GM19463 (cell line): ENCODE results near the gene ITPR2.
"Not testable (repeated sequence)": the region's sequence is repeated elsewhere in the genome, so short reads cannot be mapped to it uniquely, and the experiment has no call there.

ENCODE experiments used
- ATAC-seq: cut with Tn5 transposase; IDR thresholded peaks from one replicate; pipeline ENCODE4 v1.9.1; 2021; ENCODE audit warnings: mild to moderate bottlenecking, moderate library complexity; ENCODE audit not compliant: unreplicated experiment

ITPR2 gene

DNA sequence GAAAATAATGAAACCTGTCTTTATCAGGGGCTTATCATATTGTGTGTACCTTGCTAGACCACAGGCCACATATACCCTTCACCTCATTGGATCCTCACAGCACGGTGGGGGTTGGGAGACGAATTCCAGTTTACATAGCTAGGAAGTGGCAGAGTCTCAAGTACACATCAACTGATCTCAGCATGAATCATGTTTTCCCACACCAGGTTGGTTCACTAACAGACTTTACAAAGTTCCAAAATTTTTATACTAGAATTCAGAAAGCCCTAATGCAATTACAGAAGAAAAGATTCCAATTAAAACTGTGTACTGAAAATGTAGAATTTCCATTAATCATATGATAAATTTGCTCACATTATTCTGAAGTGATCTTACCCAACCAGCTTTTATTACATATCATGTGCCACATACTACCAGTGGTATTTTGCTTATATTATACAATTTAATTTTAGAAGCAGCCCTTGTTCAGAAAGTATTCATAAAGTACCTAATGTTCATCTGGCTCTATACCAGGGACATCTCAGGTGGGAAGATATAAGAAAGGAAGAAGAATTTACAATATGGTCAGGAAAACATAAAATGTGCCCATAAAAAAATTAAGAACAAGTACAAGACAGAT lies 196.2 kb downstream of the ITPR2 start:
- ATAC-seq: no peak

DNA sequence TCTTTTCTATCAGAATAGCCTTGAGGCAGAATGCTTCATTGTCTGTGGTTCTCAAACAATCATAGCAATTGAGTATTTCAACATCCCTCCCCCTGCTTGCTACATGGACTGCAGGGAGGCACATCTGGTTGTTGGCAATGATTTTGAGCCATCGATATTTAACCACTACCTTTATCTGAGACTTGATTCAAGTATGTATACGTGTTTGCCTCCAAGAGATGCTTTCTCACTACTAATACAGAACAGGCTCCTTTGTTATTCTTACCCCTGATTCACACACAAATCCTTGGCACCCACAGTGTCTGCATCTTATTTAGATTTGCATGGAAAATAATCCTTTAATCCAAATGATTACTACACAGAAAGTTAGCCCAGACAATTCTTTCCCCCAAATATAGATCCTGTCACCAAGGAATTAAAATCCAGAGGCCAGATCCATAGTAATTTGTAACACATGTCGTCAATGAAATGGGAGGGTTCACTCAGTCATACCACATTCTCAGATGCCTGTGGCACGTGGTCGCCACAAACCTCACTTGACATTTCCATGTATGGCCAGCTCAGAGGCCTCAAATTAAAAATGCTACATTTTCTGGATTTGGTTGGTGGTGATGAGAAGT lies 199.3 kb downstream of the ITPR2 start:
- no peak for ATAC-seq

DNA sequence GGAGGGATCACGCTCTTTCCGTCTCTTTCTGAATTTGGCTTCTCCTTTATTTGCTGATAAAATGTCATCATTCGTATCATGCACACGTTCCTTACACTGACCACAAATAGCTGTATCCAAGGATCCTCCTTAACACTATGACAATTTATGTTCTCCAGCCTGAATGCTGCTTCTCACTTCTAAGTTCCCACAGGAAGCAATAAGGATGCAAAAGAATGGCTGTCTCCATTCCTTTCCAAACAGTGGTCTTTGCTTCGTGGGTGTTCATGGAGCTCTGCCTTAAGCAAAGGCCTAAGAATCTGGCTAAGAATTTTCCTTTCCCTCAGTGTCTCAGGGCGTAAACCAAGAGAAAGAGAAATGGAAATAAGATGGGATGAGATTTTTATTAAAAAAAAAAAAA lies 200.2 kb downstream of the ITPR2 start:
- ATAC-seq: no peak

DNA sequence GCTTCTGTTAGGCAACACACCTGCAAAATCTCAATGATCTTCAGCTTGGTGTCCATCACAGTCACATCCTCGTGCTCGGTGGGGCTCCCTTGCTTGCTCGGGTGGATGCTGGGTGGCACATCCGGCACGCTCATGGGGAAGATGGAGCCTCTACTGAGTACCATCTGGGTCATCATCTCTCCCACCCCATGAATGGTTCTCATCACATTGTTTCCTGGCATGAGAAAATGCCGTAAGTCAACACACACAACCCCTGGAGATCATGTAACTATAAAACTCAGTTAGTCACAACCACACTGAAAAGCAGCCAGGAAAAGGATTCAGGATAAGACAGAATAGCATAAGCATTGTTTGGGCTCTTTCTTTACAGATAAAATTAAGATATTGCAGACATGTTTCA lies 201.1 kb downstream of the ITPR2 start:
- ATAC-seq: no peak

DNA sequence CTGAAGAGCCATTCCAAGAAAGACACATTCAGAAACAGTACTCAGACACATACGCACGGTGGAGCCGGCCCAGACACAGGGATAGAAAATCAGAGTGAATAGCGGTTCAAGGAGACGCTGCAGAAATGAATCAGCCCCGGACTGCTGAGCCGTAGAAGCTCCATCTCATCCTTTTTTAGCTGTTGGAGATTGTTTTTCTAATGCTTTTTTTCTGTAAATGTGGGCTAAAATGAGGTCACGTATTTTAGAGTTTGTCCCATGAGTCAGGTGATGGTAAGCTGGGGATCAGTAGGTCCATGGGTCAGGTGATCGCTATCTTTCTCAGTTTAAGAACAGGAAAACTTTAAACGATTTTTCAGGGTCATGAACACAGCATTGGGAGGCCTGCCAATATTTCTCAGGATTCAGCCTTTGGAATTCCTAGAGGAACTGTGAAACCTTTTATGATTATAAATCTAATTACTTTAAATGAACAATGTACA lies 202.4 kb downstream of the ITPR2 start:
- no peak for ATAC-seq

DNA sequence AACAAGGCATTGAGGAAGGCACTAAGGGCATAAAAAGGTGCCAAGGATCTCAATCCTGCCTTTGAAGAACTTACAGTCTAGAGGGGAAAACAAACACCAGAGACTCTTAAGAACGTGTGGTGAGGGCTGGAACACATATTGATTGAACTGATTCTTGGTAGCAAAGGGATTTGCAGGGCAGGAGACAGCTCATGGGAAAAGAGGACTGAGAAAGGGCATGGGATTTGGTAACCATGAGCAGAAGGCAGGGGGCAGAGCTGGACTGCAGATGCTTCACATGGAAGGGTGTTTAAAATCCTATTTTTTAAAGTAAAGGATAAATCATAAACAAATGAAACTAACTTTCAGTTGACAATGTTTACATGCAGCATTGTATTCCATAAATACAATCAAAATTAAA lies 203.1 kb downstream of the ITPR2 start:
- no peak for ATAC-seq

DNA sequence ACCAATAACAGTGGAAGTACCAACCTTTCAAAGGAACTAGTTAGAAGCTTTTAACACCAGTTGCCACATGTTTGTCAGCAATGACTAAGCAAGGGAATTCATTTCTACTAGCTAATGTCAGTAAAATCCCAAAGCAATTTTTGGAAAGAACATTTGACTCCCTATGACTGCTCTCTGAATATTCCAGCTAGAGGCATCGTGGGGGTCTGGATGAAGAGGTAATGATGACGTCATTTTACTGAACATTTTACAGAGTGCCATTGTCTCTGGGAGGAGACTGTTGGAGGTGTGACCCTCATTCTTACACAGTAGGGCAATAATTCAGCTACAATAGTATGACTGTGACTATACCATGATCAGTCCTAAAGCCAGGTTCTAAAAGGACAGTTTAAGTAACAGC lies 204.8 kb downstream of the ITPR2 start:
- no peak for ATAC-seq

DNA sequence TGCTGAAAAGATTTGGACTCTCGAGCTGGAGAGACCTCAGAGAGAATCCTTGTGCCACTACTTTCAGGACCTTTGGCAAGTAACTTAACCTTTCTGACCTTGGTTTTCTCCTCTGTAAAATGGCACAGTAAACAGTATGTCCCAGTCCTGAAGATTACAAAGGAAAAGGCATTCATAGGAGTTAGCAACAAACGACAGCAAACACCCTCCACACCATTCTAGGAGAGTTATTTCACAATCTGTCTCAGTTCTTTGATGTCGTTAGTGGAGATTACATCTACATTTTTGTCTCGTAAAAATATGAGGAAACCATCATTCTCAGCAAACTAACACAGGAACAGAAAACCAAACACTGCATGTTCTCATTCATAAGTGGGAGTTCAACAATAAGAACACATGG lies 205.7 kb downstream of the ITPR2 start:
- no peak for ATAC-seq

DNA sequence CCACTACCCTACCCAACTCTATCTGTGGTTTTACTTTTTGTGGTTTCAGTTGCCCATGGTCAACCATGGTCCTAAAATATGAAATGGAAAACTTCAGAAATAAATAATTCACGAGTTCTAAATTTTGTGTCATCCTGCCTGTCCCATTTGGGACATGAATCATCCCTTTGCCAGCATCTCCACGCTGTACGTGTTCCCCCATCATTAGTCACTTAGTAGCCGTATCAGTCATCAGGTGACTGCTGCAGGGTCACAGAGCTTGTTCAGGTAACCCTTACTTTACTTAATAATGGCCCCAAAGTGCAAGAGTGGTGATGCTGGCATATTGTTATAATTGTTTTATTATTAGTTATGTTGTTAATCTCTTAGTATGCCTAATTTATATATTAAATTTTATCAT lies 209.9 kb downstream of the ITPR2 start:
- no peak for ATAC-seq

DNA sequence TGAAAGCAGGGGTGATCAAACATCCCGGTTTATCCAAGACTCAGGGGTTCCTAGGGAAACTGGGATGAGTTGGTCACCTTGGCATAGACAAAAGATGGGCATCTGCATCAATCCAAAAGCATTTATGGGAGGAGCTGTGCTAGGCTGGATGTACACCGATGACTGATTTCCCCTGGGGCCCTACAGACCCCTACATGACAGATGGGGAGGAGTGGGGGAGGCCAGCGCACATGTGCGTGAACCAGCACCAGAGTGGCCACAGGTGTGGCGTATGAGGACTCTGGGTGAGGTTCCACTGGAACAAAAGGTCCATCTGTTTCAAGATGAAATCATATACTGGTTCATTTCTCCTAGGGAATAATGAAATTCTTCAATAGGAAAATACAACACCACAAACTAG lies 210.4 kb downstream of the ITPR2 start:
- ATAC-seq: no peak

DNA sequence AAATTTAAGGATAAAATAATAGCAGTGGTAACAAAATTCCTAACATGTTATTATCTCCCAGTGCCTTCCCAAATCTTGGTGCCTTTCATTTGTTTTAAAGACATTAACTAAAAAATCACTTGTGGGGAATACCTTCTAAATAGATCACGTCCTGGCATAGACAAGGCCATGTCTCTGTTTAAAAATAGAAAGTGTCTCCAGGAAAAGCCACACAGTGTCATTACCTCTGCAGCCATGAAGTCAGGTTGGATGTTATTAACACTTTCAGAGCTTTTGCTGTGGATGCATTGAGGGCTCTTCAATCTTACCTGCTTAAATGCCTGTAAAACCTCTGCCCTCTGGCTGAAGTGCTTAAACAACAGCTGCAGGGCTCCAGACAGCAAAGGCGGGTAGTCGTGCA lies 211.1 kb downstream of the ITPR2 start:
- no peak for ATAC-seq

DNA sequence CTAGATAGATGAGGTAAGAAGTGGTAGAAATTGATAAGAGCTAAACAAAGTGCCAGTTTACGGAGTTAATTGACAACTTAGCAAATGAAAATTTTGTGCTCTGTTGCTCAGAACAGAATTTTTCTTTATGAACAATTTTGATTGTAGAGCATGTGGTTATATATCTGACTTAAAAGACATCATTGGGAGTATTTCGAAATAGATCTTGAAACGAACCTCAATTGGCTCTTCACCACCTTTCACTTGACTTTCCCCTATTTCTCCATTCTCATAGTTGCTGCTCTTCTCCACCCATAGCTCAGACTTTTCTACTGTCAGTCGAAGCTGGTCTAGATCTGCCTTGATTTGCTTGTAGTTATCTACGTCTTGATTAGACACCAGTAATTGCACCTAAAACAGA lies 212.1 kb downstream of the ITPR2 start:
- no peak for ATAC-seq

DNA sequence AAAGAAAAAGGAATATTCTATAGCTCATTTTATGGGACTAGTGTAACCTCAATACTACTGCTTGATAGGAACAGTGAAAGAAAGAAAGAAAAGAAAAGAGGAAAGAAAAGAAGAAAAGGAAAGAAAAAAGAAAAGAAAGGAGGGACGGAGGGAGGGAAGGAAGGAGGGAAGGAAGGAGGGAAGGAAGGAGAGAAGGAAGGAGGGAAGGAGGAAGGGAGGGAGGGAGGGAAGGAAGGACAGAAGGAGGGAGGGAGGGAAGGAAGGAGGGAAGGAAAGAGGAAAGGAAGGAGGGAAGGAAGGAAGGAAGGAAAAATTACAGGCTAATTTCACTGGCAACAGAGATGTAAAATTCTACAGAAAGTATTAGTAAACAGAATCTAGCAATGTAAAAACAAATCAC lies 215.5 kb downstream of the ITPR2 start:
- no peak for ATAC-seq

DNA sequence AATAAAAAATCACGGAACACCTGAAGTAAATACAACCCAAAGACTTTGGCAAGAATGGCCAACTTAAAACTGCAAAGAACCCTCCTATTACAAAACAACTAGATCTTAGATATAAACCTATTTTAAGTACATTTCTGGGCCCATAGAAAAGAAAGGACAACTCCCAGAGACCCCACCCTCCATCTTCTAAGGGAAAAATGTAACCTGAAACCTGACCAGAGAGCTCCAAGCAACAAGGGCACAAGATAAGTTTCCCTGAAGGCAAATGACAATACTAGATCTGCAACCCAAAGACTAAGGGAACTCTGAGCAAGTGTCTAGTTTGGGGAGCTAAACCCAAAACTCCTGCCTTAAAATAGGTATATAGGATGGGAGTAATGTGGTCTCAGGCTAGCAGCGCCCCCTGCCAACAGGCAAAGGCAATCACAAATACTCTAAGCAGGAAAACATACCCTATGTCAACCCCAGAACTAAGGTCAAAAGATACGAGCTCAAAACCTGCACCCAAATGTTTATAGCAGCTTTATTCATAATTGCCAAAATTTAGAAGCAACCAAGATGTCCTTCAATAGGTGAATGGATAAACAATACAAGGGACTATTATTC lies 218.9 kb downstream of the ITPR2 start:
- ATAC-seq: no peak

DNA sequence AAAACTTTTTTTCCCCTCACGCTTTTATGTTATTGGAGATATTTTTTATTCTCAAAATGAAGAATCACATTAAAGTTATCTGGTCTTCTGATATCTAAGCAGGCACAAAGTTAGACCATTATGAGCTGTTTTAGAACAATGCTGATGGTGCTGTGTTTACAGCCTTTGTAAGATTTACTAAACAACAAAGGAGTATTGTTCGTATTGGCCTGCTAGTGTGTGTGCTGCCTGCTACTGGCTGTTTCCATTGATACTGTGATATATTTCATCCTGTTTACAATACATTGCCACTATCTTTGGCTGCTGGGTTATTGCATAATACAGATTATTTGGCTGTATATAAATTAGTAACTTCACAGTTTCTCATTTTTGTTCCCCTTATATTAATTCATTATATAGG lies 220.8 kb downstream of the ITPR2 start:
- ATAC-seq: no peak

DNA sequence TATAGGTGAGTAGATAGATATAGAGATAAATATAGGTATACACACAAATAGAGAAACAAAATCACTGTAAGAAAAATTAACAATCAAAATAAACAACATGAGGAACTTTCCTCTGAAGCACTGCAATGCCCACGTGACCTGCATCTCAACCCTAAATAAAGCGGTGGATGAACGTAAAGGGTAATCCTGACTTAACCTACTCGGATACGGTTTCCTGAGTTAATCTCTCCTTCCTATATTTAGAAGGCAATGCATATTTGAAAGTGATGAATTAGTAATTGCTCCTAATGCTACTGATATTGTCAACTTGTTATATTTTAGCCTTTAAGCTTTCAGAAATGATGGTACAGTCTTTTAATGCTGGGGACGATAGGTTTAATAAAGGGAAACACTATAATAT lies 221.4 kb downstream of the ITPR2 start:
- no peak for ATAC-seq

DNA sequence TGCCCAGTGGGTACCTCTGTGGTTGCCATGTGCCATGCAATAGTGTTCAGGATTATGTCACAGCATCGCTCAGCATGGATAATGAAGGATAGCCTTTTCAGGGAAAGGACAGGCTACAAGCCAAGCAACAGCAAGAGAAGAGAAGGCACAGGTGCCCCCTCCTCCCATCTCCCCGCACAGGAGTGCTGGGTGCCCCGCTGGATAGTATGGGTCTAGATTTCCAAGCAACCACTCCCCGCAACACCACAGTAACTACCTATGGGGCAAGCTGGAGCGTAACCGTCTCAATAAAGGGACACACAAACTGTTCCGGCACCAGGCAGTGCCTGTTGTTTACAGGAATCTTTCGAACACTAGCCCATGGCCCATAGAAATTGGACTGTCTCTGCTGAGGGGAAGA lies 222.2 kb downstream of the ITPR2 start:
- no peak for ATAC-seq

DNA sequence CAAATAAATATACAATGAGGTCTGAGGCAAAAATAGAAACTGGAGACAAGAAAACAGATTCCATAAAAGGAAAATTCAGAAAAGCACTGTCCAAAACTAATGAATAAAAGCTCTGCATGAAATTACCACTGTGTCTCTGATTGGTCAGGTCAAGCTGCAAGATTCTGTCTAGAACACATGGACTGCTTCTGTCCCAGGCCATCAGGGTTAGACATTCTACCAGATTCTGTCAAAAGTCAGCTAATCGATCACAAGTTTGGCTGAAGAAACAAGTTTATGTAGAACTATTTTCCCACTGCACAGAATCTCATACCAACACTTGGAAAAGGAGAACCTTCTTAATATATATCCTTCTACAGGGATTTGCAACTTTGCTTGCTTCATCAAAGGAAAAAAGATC lies 223.0 kb downstream of the ITPR2 start:
- no peak for ATAC-seq

DNA sequence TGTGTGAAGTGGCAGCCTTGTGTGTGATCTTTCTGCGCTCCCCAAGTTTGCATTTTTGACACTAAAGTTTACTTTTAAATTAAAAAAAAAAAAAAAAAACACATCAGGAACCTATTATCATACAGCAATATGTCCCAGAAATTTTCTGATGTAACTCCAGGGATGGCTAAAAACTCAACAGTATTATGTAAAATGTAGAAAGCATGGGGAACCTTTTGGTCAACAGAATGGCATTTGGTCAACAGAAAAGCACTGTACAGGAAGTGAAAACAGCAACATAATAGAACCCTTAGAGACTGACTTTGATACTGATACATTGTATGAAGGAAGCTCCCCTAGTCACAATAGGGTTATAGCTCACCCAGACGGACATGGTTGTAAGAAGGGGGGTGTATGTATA lies 224.3 kb downstream of the ITPR2 start:
- no peak for ATAC-seq

DNA sequence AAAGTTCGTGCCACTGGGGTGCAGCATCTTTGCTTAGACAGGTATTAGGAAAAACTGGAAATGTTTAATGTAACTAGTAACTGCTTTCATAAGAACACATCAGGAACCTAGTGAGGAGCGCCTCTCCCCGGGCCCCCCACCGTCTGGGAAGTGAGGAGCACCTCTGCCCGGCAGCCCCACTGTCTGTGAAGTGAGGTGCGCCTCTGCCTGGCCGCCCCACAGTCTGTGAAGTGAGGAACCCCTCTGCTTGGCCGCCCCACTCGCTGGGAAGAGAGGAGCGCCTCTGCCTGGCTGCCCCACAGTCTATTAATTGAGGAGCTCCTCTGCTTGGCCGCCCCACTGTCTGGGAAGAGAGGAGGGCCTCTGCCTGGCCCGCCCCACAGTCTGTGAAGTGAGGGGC lies 224.7 kb downstream of the ITPR2 start:
- ATAC-seq: no peak

DNA sequence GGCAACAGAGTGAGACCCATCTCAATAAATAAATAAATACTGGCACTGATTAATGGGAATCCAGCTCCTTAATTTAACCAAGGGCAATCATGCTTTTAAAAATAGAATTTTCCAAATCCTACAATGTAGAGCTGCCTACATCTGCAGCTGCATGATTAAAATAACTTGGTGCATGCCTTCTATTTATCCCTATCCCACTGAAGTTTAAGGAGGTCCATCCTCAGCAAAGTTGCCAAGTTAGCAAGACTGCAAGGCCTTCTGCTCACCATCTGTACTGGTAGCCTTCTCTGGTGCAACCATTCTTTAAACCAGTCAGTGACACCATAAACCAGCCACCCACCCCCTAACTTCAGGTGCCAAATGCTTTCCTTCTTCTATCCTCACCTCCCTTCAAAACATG lies 226.1 kb downstream of the ITPR2 start:
- no peak for ATAC-seq

DNA sequence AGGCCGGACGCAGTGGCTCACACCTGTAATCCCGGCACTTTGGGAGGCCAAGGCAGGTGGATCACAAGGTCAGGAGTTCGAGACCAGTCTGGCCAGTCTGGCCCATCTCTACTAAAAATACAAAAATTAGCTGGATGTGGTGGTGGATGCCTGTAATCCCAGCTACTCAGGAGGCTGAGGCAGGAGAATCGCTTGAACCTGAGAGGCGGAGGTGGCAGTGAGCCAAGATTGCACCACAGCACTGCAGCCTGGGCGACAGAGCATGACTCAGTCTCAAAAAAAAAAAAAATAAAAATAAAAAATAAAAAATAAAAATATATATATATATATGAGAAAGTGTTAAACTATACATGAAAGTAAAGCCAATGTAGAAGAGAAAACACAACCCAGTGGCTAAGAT lies 228.2 kb downstream of the ITPR2 start:
- not testable (repeated sequence) for ATAC-seq
